HCT116 (cell line): ENCODE measurements around the gene USP12.

Experiments used
- CTCF ChIP-seq, 3 experiments: fragments of 200-600 bp in 1 of 3; sonication (generic) in 1 of 3; IDR thresholded peaks in 2 of 3; conservative IDR thresholded peaks in 1 of 3; 2 replicates each; pipeline ENCODE4 v1.5.1; 2012 to 2017; ENCODE audit warnings: low read depth in 2 of 3, low read length in 2 of 3, antibody characterized with exemption in 1 of 3, borderline replicate concordance in 1 of 3, control low read depth in 1 of 3, mild to moderate bottlenecking in 1 of 3, mixed read lengths in 1 of 3, mixed run types in 1 of 3, moderate library complexity in 1 of 3; ENCODE audit not compliant: insufficient read depth in 1 of 3
- EZH2 ChIP-seq: fragments of 200-600 bp; sonication (generic); IDR thresholded peaks from 2 replicates; pipeline ENCODE4 v1.6.1; 2017; ENCODE audit warnings: antibody characterized with exemption, mixed run types
- POLR2AphosphoS5 ChIP-seq: IDR thresholded peaks from 2 replicates; pipeline ENCODE4 v1.6.1; 2011; ENCODE audit warnings: mild to moderate bottlenecking, low read depth, low read length, moderate library complexity

DNA sequence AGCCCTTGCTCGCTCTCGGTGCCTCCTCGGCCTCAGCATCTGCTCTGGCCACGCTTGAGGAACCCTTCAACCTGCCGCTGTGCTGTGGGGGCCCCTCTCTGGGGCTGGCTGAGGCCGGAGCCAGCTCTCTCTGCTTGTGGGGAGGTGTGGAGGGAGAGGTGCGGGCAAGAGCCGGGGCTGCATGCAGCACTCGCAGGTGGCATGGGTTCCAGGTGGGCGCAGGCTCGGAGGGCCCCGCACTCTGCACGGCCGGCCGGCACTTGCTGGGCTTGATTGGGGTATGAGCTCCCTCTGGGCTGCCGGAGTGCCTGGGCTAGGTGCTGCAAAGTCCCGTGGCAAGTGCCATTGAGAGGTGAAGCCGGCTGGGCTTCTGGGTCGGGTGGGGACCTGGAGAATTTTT is 48.0 kb upstream of the USP12 start:
- TF ChIP-seq CTCF (IDR thresholded peaks at IDR 0.05 in 2 of 3, conservative IDR thresholded peaks at IDR 0.05 in 1 of 3; ENCODE audit: borderline replicate concordance in 1 of 3, insufficient read depth in 1 of 3, low read depth in 2 of 3, low read length in 2 of 3) = no peak
- TF ChIP-seq EZH2 = no peak
- no peak for TF ChIP-seq POLR2AphosphoS5
